Natural killer cell (primary cell): ENCODE measurements around the gene LCN12. TPM values are rescaled to one million over a fixed set of nuclear protein-coding genes. Genes with fewer than 3 reads are reported as not detected.

Experiments used
- ATAC-seq, 3 donors: fragments of 150-1000 bp in 2 of 3; fragments of 200-7000 bp in 1 of 3; cut with Tn5 transposase; 1 replicate in 1 of 3; 2 replicates in 2 of 3; pipeline ENCODE4 v1.10.0; 2021; ENCODE audit warnings: mild to moderate bottlenecking in 2 of 3, moderate library complexity in 2 of 3
- DNase-seq, 2 donors: peaks; one replicate each; pipeline versions ENCODE4 v3.0.0 to v3.0.0-alpha.2; 2013 to 2021; ENCODE audit warnings: mixed read lengths in 1 of 2
- H3K27ac ChIP-seq: one replicate; pipeline ENCODE4 v1.5.1; 2013; ENCODE audit warnings: mild to moderate bottlenecking, low read length
- H3K27me3 ChIP-seq: one replicate; pipeline ENCODE4 v1.6.1; 2013; ENCODE audit warnings: low read length; ENCODE audit not compliant: control insufficient read depth, insufficient read depth
- H3K36me3 ChIP-seq: one replicate; pipeline ENCODE4 v1.6.1; 2013; ENCODE audit warnings: low read length; ENCODE audit not compliant: control insufficient read depth, insufficient read depth
- H3K4me1 ChIP-seq: one replicate; pipeline ENCODE4 v1.6.1; 2013; ENCODE audit warnings: low read length; ENCODE audit not compliant: control insufficient read depth, insufficient read depth
- H3K4me3 ChIP-seq: one replicate; pipeline ENCODE4 v1.5.1; 2013; ENCODE audit warnings: low read length
- H3K9me3 ChIP-seq: one replicate; pipeline ENCODE4 v1.6.1; 2013; ENCODE audit warnings: low read length; ENCODE audit not compliant: control insufficient read depth, insufficient read depth
- H3K27ac Mint-ChIP-seq, 2 donors: one replicate each; pipeline ENCODE4 v1.8.0; 2022; ENCODE audit warnings: mild to moderate bottlenecking in 2 of 2, mixed read lengths in 2 of 2, moderate library complexity in 1 of 2
- H3K27me3 Mint-ChIP-seq, 2 donors: one replicate each; pipeline ENCODE4 v1.8.0; 2022; ENCODE audit warnings: low read depth in 2 of 2, mixed read lengths in 2 of 2
- H3K36me3 Mint-ChIP-seq: one replicate; pipeline ENCODE4 v1.8.0; 2022; ENCODE audit warnings: mixed read lengths
- H3K4me1 Mint-ChIP-seq, 2 donors: one replicate each; pipeline ENCODE4 v1.8.0; 2022; ENCODE audit warnings: mixed read lengths in 2 of 2
- H3K4me3 Mint-ChIP-seq: one replicate; pipeline ENCODE4 v1.8.0; 2022; ENCODE audit warnings: mild to moderate bottlenecking, moderate library complexity, mixed read lengths
- H3K9me3 Mint-ChIP-seq, 2 donors: one replicate each; pipeline ENCODE4 v1.8.0; 2022; ENCODE audit warnings: mixed read lengths in 2 of 2
- CTCF ChIP-seq: fragments of 200-600 bp; IDR thresholded peaks from one replicate; pipeline ENCODE4 v1.8.0; 2022; ENCODE audit warnings: antibody characterized with exemption
- WGBS: methylation state at CpG from one replicate; pipeline ENCODE4 v1.1.7; 2013; ENCODE audit warnings: missing lambda C conversion rate; ENCODE audit not compliant: insufficient coverage; 5-methylcytosine and 5-hydroxymethylcytosine counted together
- intact Hi-C: fragments of 100-400 bp; cut with micrococcal nuclease; formaldehyde crosslinking; loops from one replicate; pipeline ENCODE4 v1.14.2; 2022
- total RNA-seq, 4 donors: library from RNA; stranded (reverse); fragments of 120-200 nt in 1 of 4; gene quantifications; one replicate each; pipeline versions ENCODE4 v1.2.3 to v1.2.4, GENCODE V29; 2013 to 2022

LCN12 gene
- total RNA-seq, 3 donors from 2014 or later (not counting 1 experiment from before 2014, with no cell fraction given), result 9.2 to 11.3 (median 9.8) TPM

- peaks cover 36% of the 10 kb centered on the region for H3K4me1 ChIP-seq
- Mint-ChIP-seq H3K27me3 (peaks cover 0 to 7% of the 10 kb centered on the region in 2 donors), H3K4me3 (no peak overlapping the region), H3K4me1 (peaks cover 0 to 24% of the 10 kb centered on the region in 2 donors), H3K36me3 (no peaks in the 10 kb centered on the region), H3K27ac (peak overlapping the region in 1 of 2 donors; percentile 31), H3K9me3 (no peaks in the 10 kb centered on the region)
- H3K27me3 ChIP-seq, result peaks cover 10% of the 10 kb centered on the region
- no peak overlapping the region for H3K27ac ChIP-seq
- DNase-seq, result no peak
- H3K36me3 ChIP-seq, result no peaks in the 10 kb centered on the region
- H3K9me3 ChIP-seq, result no peaks in the 10 kb centered on the region
- no peak overlapping the region for H3K4me3 ChIP-seq
- 95% methylated on average over 16 of the region's 16 CpGs for WGBS
- no peak for TF ChIP-seq CTCF
- no peak for ATAC-seq
- intact Hi-C loops, result no loop called here
Measured at GRCh38 chr9:136980669-136981478, 28.8 kb downstream of the LCN12 start.

DNA sequence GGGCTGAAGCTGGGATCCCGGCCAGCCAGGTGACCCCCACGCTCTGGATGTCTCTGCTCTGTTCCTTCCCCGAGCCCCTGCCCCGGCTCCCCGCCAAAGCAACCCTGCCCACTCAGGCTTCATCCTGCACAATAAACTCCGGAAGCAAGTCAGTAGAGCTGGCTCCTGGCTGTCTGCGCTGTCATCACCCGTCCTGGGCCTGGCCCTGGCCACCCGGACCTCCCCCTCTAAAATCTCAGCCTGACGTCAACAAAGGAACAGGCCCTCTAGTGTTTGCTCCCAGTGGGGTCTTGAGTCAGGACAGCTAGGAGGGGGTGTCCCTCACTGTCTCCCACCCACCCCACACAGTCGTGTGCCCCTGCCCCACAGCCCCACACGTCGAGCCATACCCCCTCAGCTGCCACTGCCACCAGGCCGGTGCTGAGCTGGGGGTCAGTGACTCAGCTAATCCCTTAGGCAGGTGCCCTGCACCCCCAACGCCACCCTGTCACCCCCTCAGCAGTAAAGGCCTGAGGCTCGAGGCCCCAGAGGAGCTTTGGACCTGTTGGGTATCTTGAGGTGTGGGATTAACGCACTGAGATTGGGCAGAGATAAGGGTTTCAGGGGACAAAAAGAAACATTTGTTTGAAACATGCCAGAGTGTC lies 29.6 kb downstream of the LCN12 start:
- no peak overlapping the region for H3K27ac ChIP-seq

GRCh38 chr9:136982232-136983051 lies 30.4 kb downstream of the LCN12 start, which contains the start of gene LCNL1:
Gene LCNL1, plus strand, starts transcription at chr9:136982993. Its CDS starts 594 bp downstream, at chr9:136983587.
- peak within 1 kb of the TSS in 1 of 2 donors; percentile 2 for H3K27ac Mint-ChIP-seq
- H3K36me3 ChIP-seq, result no peaks in the 10 kb centered on the region
- H3K4me3 Mint-ChIP-seq, result no peak within 1 kb of the TSS
- no peak for TF ChIP-seq CTCF
- no peak within 1 kb of the TSS for H3K4me3 ChIP-seq
- H3K27me3 Mint-ChIP-seq, result peaks cover 0 to 7% of the 10 kb centered on the region in 2 donors
- WGBS, result 86% methylated on average over 18 of the region's 18 CpGs
- DNase-seq (no peak), ATAC-seq (no peak)
- H3K27ac ChIP-seq, result no peak within 1 kb of the TSS
- peaks cover 20% of the 10 kb centered on the region for H3K4me1 ChIP-seq
- H3K9me3 Mint-ChIP-seq, result no peaks in the 10 kb centered on the region
- H3K36me3 Mint-ChIP-seq, result no peaks in the 10 kb centered on the region
- peaks cover 0 to 9% of the 10 kb centered on the region in 2 donors for H3K4me1 Mint-ChIP-seq
- intact Hi-C loops, result no loop called here
- H3K27me3 ChIP-seq, result peaks cover 10% of the 10 kb centered on the region
- no peaks in the 10 kb centered on the region for H3K9me3 ChIP-seq

More for the DNA sequence above, 29.6 kb downstream of the LCN12 start:
- H3K4me1 Mint-ChIP-seq, result peaks cover 0 to 16% of the 10 kb centered on the region in 2 donors
- no peaks in the 10 kb centered on the region for H3K9me3 Mint-ChIP-seq
- TF ChIP-seq CTCF, result no peak
- 81% methylated on average over 15 of the region's 17 CpGs for WGBS
- ATAC-seq, result no peak
- Histone ChIP-seq H3K9me3 (no peaks in the 10 kb centered on the region), H3K4me3 (no peak overlapping the region), H3K4me1 (peaks cover 27% of the 10 kb centered on the region), H3K36me3 (no peaks in the 10 kb centered on the region), H3K27me3 (peaks cover 10% of the 10 kb centered on the region)
- no peaks in the 10 kb centered on the region for H3K36me3 Mint-ChIP-seq
- no peak overlapping the region for H3K4me3 Mint-ChIP-seq
- no peak overlapping the region for H3K27ac Mint-ChIP-seq
- DNase-seq, result no peak
- H3K27me3 Mint-ChIP-seq, result peaks cover 0 to 7% of the 10 kb centered on the region in 2 donors
- intact Hi-C loops, result no loop called here
